OCI-LY7 (cell line): ENCODE data around the gene DUSP2. TPM values are rescaled to one million over a fixed set of nuclear protein-coding genes. Genes with fewer than 3 reads are reported as not detected.

ENCODE experiments used
- BruUV-seq: library from RNA; stranded (reverse); fragments of 400-500 nt; replicated peaks from 2 replicates; lab custom pipeline; 2021; lab: Mats Ljungman, UMichigan
- CTCF ChIA-PET: fragments of 300-600 bp; sonication (Branson Sonifier 250); formaldehyde crosslinking; loops from one replicate; lab custom pipeline; 2022; ENCODE audit warnings: antibody characterized with exemption; ENCODE audit not compliant: unreplicated experiment; lab: Charles Lee
- POLR2A ChIA-PET: fragments of 300-600 bp; sonication (Branson Sonifier 250); formaldehyde crosslinking; loops from one replicate; lab custom pipeline; 2022; ENCODE audit warnings: antibody characterized with exemption; lab: Charles Lee
- DNase-seq: peaks from one replicate; pipeline ENCODE4 v3.0.0-alpha.2; 2015; ENCODE audit warnings: low spot score
- H2AFZ ChIP-seq: fragments of 200-600 bp; sonication (generic), shearing (Covaris generic); 2 replicates; pipeline ENCODE4 v1.6.1; 2014; ENCODE audit warnings: mild to moderate bottlenecking, antibody characterized with exemption, low read length, moderate library complexity
- H3K27ac ChIP-seq: fragments of 200-600 bp; sonication (generic); 2 replicates; pipeline ENCODE4 v1.5.1; 2014; ENCODE audit warnings: mixed run types, low read depth, mild to moderate bottlenecking, moderate library complexity, low read length, inconsistent platforms; ENCODE audit not compliant: poor library complexity, severe bottlenecking
- H3K36me3 ChIP-seq: fragments of 200-600 bp; sonication (generic); 2 replicates; pipeline ENCODE4 v1.6.1; 2014; ENCODE audit warnings: mild to moderate bottlenecking, antibody characterized with exemption, low read length, moderate library complexity, mixed read lengths; ENCODE audit not compliant: insufficient read depth
- H3K4me1 ChIP-seq: fragments of 200-600 bp; sonication (generic); 2 replicates; pipeline ENCODE4 v1.5.1; 2014; ENCODE audit warnings: mild to moderate bottlenecking, low read length; ENCODE audit not compliant: insufficient read depth, poor library complexity, severe bottlenecking
- H3K4me2 ChIP-seq: fragments of 200-600 bp; sonication (generic); 2 replicates; pipeline ENCODE4 v1.6.1; 2014; ENCODE audit warnings: mild to moderate bottlenecking, low read length
- H3K4me3 ChIP-seq: fragments of 200-600 bp; sonication (generic); 2 replicates; pipeline ENCODE4 v1.5.1; 2014; ENCODE audit warnings: mild to moderate bottlenecking, low read depth, low read length; ENCODE audit not compliant: poor library complexity, severe bottlenecking
- H3K79me2 ChIP-seq: fragments of 200-600 bp; sonication (generic); 2 replicates; pipeline ENCODE4 v1.6.1; 2016; ENCODE audit warnings: low read depth, mild to moderate bottlenecking, low read length, moderate library complexity, mixed read lengths; ENCODE audit not compliant: insufficient read depth
- H3K9me2 ChIP-seq: fragments of 200-600 bp; sonication (generic); 2 replicates; pipeline ENCODE4 v1.6.1; 2016; ENCODE audit warnings: mild to moderate bottlenecking, low read length, mixed read lengths; ENCODE audit not compliant: insufficient read depth
- H3K9me3 ChIP-seq: fragments of 200-600 bp; sonication (generic); 2 replicates; pipeline ENCODE4 v1.6.1; 2014; ENCODE audit warnings: mild to moderate bottlenecking, mixed run types, low read length, mixed read lengths
- H4K20me1 ChIP-seq: fragments of 200-600 bp; sonication (generic); 2 replicates; pipeline ENCODE4 v1.6.1; 2014; ENCODE audit warnings: mild to moderate bottlenecking, antibody characterized with exemption, low read length, moderate library complexity, mixed read lengths; ENCODE audit not compliant: insufficient read depth
- EZH2phosphoT487 ChIP-seq: fragments of 200-600 bp; sonication (generic); IDR thresholded peaks from 2 replicates; pipeline ENCODE4 v1.6.1; 2018; ENCODE audit warnings: low read depth, borderline replicate concordance, mild to moderate bottlenecking, mixed run types, antibody characterized with exemption, low read length, moderate library complexity, mixed read lengths
- intact Hi-C: fragments of 100-400 bp; cut with micrococcal nuclease; formaldehyde crosslinking; loops from one replicate; pipeline ENCODE4 v1.10.0; 2022; ENCODE audit not compliant: unreplicated experiment
- total RNA-seq, 2 experiments: library from RNA; depleted of rRNA in 1 of 2; stranded (reverse); fragments of >200 nt in 1 of 2; shearing (Covaris generic) in 1 of 2; gene quantifications; 2 replicates each; pipeline ENCODE4 v1.2.3, GENCODE V29; 2014 to 2022
- TF ChIP-seq, protein P1 (sequence below): fragments of 200-600 bp; sonication (generic); conservative IDR thresholded peaks from 2 replicates; pipeline ENCODE4 v1.5.1; 2014; ENCODE audit warnings: mild to moderate bottlenecking, antibody characterized with exemption, low read length, moderate library complexity, mixed read lengths

The DUSP2 gene
- total RNA-seq, 2 experiments from 2014 or later: 37.3 to 110 TPM

DNA sequence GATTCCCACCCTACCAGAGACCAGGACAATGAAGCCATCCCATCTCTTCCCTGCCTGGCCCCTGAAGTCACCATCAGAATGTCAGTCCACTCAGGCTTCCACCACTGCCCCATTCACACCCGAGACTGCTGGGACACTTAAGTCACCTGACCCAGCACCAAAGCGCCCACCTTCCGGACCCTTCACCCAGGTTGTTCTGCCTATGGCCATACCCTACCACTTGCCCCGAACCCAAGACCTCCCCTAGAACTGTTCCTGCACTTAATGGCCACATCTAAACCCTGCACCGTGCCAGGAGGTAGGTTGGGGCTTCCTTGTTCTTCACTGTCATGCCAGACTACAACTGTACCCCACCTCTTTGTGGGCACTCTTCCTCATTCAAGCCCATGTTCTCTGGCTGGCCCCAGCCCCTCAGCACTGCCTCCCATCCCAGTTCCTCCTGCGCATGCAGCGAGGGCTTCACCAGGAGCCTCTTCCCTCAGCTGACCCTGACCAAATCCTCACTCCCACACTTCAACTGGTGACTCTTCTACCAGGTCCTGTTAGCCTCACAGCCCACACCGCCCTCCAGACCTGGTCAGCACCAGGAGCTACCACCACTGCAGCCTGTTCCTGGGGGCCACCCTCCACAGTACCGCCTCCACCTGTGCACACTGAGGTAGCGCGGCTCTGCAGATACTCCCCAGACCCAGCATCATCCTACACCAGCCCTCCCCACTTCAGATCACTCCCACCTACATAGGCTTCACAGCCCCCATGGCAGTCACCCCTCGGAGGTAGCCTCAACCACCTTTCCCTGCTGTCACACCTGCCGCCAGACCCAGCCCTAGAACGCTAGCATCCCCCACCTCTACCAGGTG is 20.6 kb downstream of the DUSP2 start:
- Histone ChIP-seq H3K79me2 (no peaks in the 10 kb centered on the region), H3K36me3 (no peaks in the 10 kb centered on the region), H3K9me3 (no peaks in the 10 kb centered on the region), H3K4me3 (no peak overlapping the region), H4K20me1 (no peaks in the 10 kb centered on the region), H3K4me2 (no peak overlapping the region), H3K9me2 (no peaks in the 10 kb centered on the region), H2AFZ (no peak overlapping the region), H3K4me1 (peaks cover 11% of the 10 kb centered on the region), H3K27ac (no peak overlapping the region)
- no peak for DNase-seq
- TF ChIP-seq EZH2phosphoT487: no peak
- TF ChIP-seq, protein P1, sequence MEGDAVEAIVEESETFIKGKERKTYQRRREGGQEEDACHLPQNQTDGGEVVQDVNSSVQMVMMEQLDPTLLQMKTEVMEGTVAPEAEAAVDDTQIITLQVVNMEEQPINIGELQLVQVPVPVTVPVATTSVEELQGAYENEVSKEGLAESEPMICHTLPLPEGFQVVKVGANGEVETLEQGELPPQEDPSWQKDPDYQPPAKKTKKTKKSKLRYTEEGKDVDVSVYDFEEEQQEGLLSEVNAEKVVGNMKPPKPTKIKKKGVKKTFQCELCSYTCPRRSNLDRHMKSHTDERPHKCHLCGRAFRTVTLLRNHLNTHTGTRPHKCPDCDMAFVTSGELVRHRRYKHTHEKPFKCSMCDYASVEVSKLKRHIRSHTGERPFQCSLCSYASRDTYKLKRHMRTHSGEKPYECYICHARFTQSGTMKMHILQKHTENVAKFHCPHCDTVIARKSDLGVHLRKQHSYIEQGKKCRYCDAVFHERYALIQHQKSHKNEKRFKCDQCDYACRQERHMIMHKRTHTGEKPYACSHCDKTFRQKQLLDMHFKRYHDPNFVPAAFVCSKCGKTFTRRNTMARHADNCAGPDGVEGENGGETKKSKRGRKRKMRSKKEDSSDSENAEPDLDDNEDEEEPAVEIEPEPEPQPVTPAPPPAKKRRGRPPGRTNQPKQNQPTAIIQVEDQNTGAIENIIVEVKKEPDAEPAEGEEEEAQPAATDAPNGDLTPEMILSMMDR: no peak
- CTCF ChIA-PET: no interaction called here
- BruUV-seq: no TSS peak
- POLR2A ChIA-PET: no interaction called here
- intact Hi-C loops: no loop called here

DNA sequence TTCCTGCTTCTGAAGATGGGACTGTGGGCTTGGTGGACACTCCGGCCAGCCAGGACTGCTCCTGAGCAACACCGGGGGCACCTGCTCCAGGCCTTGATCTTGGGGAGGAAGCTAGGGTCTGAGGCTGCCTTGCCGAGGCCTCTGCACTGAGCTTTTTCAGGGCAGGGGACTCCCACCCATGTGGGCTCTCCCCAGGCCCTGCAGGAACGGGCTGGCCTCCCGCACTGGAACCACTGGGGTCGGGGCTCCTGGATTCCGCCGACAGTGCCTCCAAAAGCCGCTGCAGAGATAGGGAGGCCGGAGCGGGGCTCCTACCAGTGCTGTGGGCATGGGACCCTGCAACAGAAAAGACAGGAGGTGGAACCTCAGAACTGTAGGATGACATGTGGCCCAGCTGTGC is 21.3 kb downstream of the DUSP2 start:
- intact Hi-C loops: no loop called here
- no peak for DNase-seq
- Histone ChIP-seq H3K36me3 (no peaks in the 10 kb centered on the region), H3K4me1 (peaks cover 12% of the 10 kb centered on the region), H4K20me1 (no peaks in the 10 kb centered on the region), H3K4me3 (no peak overlapping the region), H3K4me2 (no peak overlapping the region), H3K9me3 (no peaks in the 10 kb centered on the region), H3K9me2 (no peaks in the 10 kb centered on the region), H2AFZ (no peak overlapping the region), H3K79me2 (no peaks in the 10 kb centered on the region), H3K27ac (no peak overlapping the region)
- no peak for TF ChIP-seq EZH2phosphoT487
- TF ChIP-seq, protein P1: no peak
- BruUV-seq: no TSS peak
- ChIA-PET CTCF (no interaction called here), POLR2A (no interaction called here)

DNA sequence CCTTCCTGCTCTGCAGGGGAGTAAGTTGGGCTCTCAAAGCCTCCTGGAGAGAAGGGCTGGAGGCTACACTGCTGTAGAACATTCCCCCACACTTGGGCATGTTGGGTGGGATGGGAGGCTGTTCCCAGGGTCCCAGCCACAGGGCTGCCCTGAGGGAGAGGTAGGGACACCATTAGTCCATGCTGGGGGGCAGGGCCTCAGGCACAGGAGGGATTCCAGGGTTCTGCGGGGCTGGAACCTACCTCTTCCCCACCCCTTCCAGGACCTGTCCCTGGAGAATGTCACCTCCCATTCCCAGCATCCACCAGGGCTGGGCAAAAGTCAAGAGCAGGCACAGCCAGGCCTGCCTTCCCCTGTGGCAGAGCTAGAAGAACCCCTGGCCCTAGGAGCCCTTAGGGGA is 21.9 kb downstream of the DUSP2 start:
- TF ChIP-seq, protein P1: no peak
- TF ChIP-seq EZH2phosphoT487: no peak
- intact Hi-C loops: no loop called here
- BruUV-seq: no TSS peak
- Histone ChIP-seq H2AFZ (no peak overlapping the region), H3K79me2 (no peaks in the 10 kb centered on the region), H3K27ac (no peak overlapping the region), H4K20me1 (no peaks in the 10 kb centered on the region), H3K4me2 (no peak overlapping the region), H3K36me3 (no peaks in the 10 kb centered on the region), H3K4me3 (no peak overlapping the region), H3K9me2 (no peaks in the 10 kb centered on the region), H3K9me3 (no peaks in the 10 kb centered on the region), H3K4me1 (peaks cover 12% of the 10 kb centered on the region)
- CTCF ChIA-PET: no interaction called here
- no peak for DNase-seq
- POLR2A ChIA-PET: no interaction called here
